Psoas muscle (tissue), 8 donors: ENCODE measurements around the gene TMEFF1. TPM values are rescaled to one million over a fixed set of nuclear protein-coding genes. Genes with fewer than 3 reads are reported as not detected.

Experiments
- ATAC-seq, 4 donors: fragments of 200-7000 bp; cut with Tn5 transposase; one replicate each; pipeline ENCODE4 v1.9.1; 2020; ENCODE audit warnings: moderate library complexity in 3 of 4, mild to moderate bottlenecking in 2 of 4
- DNase-seq, 2 donors: peaks; one replicate each; pipeline ENCODE4 v3.0.0-alpha.2; 2020
- H3K27ac ChIP-seq: fragments of 200-600 bp; one replicate; pipeline ENCODE4 v1.8.0; 2022
- H3K27me3 ChIP-seq, 3 donors: fragments of 200-600 bp in 1 of 3; one replicate each; pipeline versions ENCODE4 v1.6.1 to v1.8.0; 2013 to 2022; ENCODE audit warnings: low read length in 2 of 3, mild to moderate bottlenecking in 2 of 3, moderate library complexity in 1 of 3; ENCODE audit not compliant: insufficient read depth in 3 of 3
- H3K36me3 ChIP-seq, 2 donors: fragments of 200-600 bp in 1 of 2; one replicate each; pipeline versions ENCODE4 v1.6.1 to v1.8.0; 2013 to 2022; ENCODE audit warnings: low read depth in 1 of 2, mild to moderate bottlenecking in 1 of 2, moderate library complexity in 1 of 2; ENCODE audit not compliant: insufficient read depth in 1 of 2
- H3K4me1 ChIP-seq: fragments of 200-600 bp; one replicate; pipeline ENCODE4 v1.8.0; 2022
- H3K4me3 ChIP-seq: fragments of 200-600 bp; one replicate; pipeline ENCODE4 v1.8.0; 2022; ENCODE audit warnings: mild to moderate bottlenecking
- H3K9me3 ChIP-seq: fragments of 200-600 bp; one replicate; pipeline ENCODE4 v1.8.0; 2022
- WGBS, 3 donors: extraction: QIAGEN DNeasy Blood & Tissue Kit; methylation state at CpG; one replicate each; pipeline versions ENCODE4 v1.1.6 to v1.1.7; 2013; 5-methylcytosine and 5-hydroxymethylcytosine counted together
- intact Hi-C, 2 donors: fragments of 100-400 bp; cut with DNase I; formaldehyde crosslinking; loops; one replicate each; pipeline versions ENCODE4 v1.11.0 to v1.14.2; 2022
- polyA plus RNA-seq, 3 donors: library from polyadenylated mRNA; stranded (reverse); fragments of 200-250 nt; gene quantifications; one replicate each; pipeline ENCODE4 v1.2.3, GENCODE V29; 2013
- total RNA-seq, 4 donors: library from RNA; stranded (reverse); fragmentation: NEBNext Ultra II Directional in 2 of 4; extraction: Animal tissue kit (Norgen Biotek cat#: 25700) in 2 of 4; gene quantifications; one replicate each; pipeline versions ENCODE4 v1.2.1 to v1.2.4, GENCODE V29; 2021 to 2023
- TF ChIP-seq, protein P1 (sequence below): fragments of 200-600 bp; IDR thresholded peaks from one replicate; pipeline ENCODE4 v1.8.0; 2022; ENCODE audit warnings: antibody characterized with exemption
- donor health status: healthy with polysubstance abuse.
- donor health status: DM: no; HTN: no; CAD: no; lungs with moderate emphysema.
- donor health status: Bipolar disorder and iron deficiency.
- donor health status: healthy.
- donor health status: DM: yes; HTN: yes; CAD: no.
- donor health status: DM: no; HTN: no; CAD: no.
- donor health status: DM: no; HTN: no; CAD: no.
- donor health status: DM: yes; HTN: yes; CAD: no.

TMEFF1 gene
- total and polyA plus RNA-seq, 7 donors, result 0.07 to 0.56 (median 0.29) TPM; not detected in 2

DNA sequence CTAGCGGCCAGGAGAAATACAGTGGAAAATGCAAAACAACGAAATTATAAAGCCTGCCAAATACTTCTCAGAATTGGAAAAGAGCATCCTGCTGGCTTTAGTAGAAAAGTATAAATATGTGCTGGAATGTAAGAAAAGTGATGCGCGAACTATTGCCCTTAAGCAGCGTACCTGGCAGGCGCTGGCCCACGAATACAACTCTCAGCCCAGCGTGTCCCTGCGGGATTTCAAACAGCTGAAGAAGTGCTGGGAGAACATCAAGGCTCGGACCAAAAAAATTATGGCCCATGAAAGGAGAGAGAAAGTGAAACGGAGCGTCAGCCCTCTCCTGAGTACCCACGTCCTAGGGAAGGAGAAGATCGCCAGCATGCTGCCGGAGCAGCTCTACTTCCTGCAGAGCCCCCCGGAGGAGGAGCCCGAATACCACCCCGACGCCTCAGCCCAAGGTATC lies 31.0 kb upstream of the TMEFF1 start:
- ATAC-seq (no peak), DNase-seq (no peak)
- Histone ChIP-seq H3K27me3 (no peaks in the 10 kb centered on the region), H3K27ac (no peak overlapping the region), H3K9me3 (no peaks in the 10 kb centered on the region), H3K4me3 (no peak overlapping the region), H3K4me1 (peaks cover 43% of the 10 kb centered on the region), H3K36me3 (peaks cover 0 to 26% of the 10 kb centered on the region in 2 donors)
- TF ChIP-seq, protein P1, sequence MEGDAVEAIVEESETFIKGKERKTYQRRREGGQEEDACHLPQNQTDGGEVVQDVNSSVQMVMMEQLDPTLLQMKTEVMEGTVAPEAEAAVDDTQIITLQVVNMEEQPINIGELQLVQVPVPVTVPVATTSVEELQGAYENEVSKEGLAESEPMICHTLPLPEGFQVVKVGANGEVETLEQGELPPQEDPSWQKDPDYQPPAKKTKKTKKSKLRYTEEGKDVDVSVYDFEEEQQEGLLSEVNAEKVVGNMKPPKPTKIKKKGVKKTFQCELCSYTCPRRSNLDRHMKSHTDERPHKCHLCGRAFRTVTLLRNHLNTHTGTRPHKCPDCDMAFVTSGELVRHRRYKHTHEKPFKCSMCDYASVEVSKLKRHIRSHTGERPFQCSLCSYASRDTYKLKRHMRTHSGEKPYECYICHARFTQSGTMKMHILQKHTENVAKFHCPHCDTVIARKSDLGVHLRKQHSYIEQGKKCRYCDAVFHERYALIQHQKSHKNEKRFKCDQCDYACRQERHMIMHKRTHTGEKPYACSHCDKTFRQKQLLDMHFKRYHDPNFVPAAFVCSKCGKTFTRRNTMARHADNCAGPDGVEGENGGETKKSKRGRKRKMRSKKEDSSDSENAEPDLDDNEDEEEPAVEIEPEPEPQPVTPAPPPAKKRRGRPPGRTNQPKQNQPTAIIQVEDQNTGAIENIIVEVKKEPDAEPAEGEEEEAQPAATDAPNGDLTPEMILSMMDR, result no peak
- 78 to 81% (median 78%) methylated on average over 19 of the region's 19 CpGs for WGBS, 3 donors
- intact Hi-C loops, result no loop called here

DNA sequence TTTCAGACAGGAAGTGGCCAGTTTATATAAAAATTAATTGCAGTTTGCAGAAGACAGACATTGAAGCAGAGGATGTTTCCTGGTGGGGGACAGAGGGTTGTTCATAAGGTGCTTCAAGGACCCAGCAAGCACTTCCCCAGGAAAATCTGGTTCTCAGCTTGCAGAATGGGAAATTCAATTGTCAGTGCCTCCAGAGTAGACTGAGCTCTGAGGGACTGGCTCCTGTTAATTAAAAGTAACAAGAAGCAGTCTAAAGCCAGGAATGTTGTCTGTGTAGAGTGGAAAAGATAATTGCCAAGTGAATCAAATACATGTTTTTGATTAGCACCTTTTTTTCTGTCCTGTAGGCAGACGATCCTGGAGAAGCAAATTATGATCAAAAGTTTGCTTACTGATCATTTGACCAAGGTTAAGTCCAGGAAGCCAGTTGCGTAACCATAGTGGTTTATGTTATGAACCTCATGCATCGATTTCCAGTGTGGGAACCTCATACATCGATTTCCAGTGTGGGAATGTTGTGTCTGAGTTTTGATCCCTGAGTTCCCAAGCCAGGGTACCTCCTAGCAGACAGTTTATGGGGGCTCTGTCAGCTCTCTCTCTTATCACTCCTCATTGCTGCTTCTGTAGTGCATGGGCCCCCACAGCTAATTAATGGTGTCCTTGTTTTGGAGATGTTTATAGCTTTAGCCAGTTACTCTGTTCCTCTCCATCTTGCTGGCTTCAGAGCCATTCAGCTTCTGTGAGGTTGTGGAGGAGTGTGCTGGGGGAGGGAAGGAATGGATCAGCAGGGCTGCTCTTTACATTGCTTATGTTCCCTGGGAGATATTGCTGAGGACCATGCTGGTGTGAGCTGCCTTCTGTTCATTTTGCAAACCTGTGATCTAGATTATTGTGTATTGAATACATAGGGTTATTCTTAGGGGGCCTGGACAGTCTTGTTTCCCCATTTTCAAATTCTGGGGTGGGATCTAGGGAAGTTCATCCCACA lies 28.9 kb upstream of the TMEFF1 start:
- H3K4me1 ChIP-seq, result peaks cover 29% of the 10 kb centered on the region
- H3K27ac ChIP-seq, result no peak overlapping the region
- H3K36me3 ChIP-seq, result peaks cover 0 to 26% of the 10 kb centered on the region in 2 donors
- ATAC-seq (no peak), DNase-seq (no peak)
- no peaks in the 10 kb centered on the region for H3K9me3 ChIP-seq
- 62 to 76% (median 70%) methylated on average over 4 of the region's 4 CpGs for WGBS, 3 donors
- H3K27me3 ChIP-seq, result no peaks in the 10 kb centered on the region
- TF ChIP-seq, protein P1, result no peak
- intact Hi-C loops, result no loop called here
- no peak overlapping the region for H3K4me3 ChIP-seq

DNA sequence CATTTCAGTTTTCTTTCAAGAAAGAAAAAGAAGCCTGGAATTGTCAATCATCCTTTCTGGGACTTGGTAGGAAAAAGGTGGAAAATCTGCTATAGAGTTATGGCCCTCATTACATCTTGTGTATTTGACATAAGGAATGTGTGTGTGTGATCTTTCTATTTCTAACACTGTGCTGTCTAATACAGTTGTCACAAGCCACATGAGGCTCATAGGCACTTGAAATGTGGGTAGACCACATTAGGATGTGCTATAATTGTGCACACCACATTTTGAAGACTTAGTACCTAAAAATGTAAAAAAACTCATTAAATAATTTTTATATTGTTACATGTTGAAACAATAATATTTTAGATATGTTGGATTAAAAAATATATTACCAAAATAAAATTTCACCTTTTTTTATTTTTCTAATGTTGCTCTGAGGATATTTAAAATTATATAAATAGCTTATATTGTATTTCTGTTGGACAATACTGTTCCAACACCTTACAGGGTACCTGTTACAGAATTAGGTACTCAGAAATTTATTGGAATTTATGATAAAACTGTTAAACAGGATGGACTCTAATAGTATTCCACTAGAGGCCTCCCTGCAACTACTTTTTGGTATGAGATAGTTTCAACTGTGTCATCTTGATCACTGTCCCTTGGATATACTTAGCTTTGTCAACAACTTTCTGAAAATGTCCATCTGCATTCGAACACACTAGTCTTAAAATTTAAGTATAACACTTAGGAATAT lies 27.6 kb upstream of the TMEFF1 start:
- DNase-seq, result no peak
- intact Hi-C loops, result loop anchor here in 1 of 2 donors (1.0 kb wide), 1 partner anchor 150 kb away; no protein-coding TSS in a partner anchor
- no peaks in the 10 kb centered on the region for H3K9me3 ChIP-seq
- peak overlapping the region; percentile 50 for H3K27ac ChIP-seq
- peaks cover 0 to 26% of the 10 kb centered on the region in 2 donors for H3K36me3 ChIP-seq
- 26 to 55% (median 45%) methylated on average over 1 of the region's 1 CpG for WGBS, 3 donors
- TF ChIP-seq, protein P1, result peak; percentile 40
- ATAC-seq, result peak; percentile 75 to 93 (median 84)
- peaks cover 19% of the 10 kb centered on the region for H3K4me1 ChIP-seq
- H3K4me3 ChIP-seq, result no peak overlapping the region
- H3K27me3 ChIP-seq, result no peaks in the 10 kb centered on the region

DNA sequence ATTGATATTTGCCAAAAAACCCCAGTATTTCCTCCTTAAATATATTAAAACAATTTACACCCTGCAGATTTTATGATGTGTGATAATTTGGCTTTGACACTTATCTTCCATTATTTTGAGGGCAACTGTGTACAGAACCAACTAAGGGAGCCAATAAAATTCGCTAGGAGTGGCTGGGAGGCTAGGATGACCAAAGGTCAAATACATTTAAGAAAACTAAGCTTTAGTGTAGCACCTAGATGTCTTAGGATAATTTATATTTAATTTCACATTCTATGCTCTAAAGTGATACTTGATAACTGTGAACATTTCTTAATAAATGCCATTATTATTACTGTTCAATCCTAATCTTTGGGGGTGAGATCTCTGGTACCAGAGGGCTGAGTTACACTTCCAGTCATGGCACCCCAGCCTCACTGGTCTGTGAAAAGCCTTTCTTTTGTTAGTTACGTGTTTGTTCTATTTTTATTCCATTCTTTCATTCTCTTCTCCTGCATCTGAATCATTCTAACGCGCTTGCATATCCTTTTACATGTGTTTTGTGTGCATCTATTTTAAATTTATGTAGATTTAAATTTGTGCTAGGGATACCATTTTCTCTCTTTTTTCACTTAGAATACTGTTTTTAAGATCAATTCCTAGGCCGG lies 26.9 kb upstream of the TMEFF1 start:
- intact Hi-C loops, result loop anchor here in 1 of 2 donors (1.0 kb wide), 1 partner anchor 149 kb away; no protein-coding TSS in a partner anchor
- H3K36me3 ChIP-seq, result peaks cover 0 to 29% of the 10 kb centered on the region in 2 donors
- peak; percentile 57 to 81 (median 72) for ATAC-seq

More for the DNA sequence above, 26.9 kb upstream of the TMEFF1 start:
- H3K4me1 ChIP-seq, result peaks cover 16% of the 10 kb centered on the region
- TF ChIP-seq, protein P1, result no peak
- no peak overlapping the region for H3K4me3 ChIP-seq
- H3K9me3 ChIP-seq, result no peaks in the 10 kb centered on the region
- 74 to 85% (median 79%) methylated on average over 5 of the region's 5 CpGs for WGBS, 3 donors
- DNase-seq, result no peak
- no peaks in the 10 kb centered on the region for H3K27me3 ChIP-seq
- H3K27ac ChIP-seq, result peak overlapping the region; percentile 50
